GM12878 (cell line): Measurements from ENCODE around the gene TMEM14C. TPM values are rescaled to one million over a fixed set of nuclear protein-coding genes. Genes with fewer than 3 reads are reported as not detected.

Experiments used
- ATAC-seq: fragments of 200-7000 bp; cut with Tn5 transposase; 3 replicates; pipeline ENCODE4 v1.9.1; 2020; ENCODE audit warnings: mild to moderate bottlenecking, moderate library complexity
- BruUV-seq: library from RNA; stranded (reverse); fragments of 400-500 nt; replicated peaks from 2 replicates; lab custom pipeline; 2021; lab: Mats Ljungman, UMichigan
- CTCF ChIA-PET: fragments of 300-600 bp; sonication (Branson Sonifier 250); formaldehyde crosslinking; extraction: SDS; loops from one replicate; lab custom pipeline; 2021; ENCODE audit warnings: inconsistent platforms; lab: Yijun Ruan, JAX
- POLR2A ChIA-PET: fragments of 350-600 bp; formaldehyde crosslinking; extraction: SDS; loops from one replicate; lab custom pipeline; 2021; ENCODE audit warnings: inconsistent platforms; lab: Charles Lee
- RAD21 ChIA-PET: fragments of 300-600 bp; sonication (Branson Sonifier 250); formaldehyde crosslinking; loops from one replicate; lab custom pipeline; 2023; ENCODE audit warnings: antibody characterized with exemption; ENCODE audit not compliant: unreplicated experiment; lab: Charles Lee
- SMC1A ChIA-PET: fragments of 300-600 bp; sonication (Branson Sonifier 250); formaldehyde crosslinking; loops from one replicate; lab custom pipeline; 2023; ENCODE audit not compliant: unreplicated experiment, uncharacterized antibody; lab: Charles Lee
- DNase-seq: peaks from one replicate; pipeline ENCODE4 v3.0.0-alpha.2; 2011; ENCODE audit warnings: low read depth, low spot score
- FAIRE-seq: peaks from 3 replicates; lab custom pipeline; 2011; peaks lifted over from hg19 to GRCh38; lab: Jason Lieb, UNC
- H2AFZ ChIP-seq: 2 replicates; pipeline ENCODE4 v1.6.0; 2011; ENCODE audit warnings: low read depth, low read length, control low read depth; ENCODE audit not compliant: control insufficient read depth
- H3K27ac ChIP-seq: 2 replicates; pipeline ENCODE4 v1.5.1; 2011; ENCODE audit warnings: control low read depth; ENCODE audit not compliant: control insufficient read depth, insufficient read depth
- H3K27me3 ChIP-seq, 2 experiments: replicated peaks in 1 of 2; 2 replicates each; pipeline versions ENCODE4 v1.6.0 to v1.6.1; 2011; ENCODE audit warnings: low read length in 1 of 2; ENCODE audit not compliant: control insufficient read depth in 2 of 2, insufficient read depth in 2 of 2
- H3K36me3 ChIP-seq, 2 experiments: 2 replicates each; pipeline ENCODE4 v1.5.1; 2011; ENCODE audit warnings: low read length in 1 of 2; ENCODE audit not compliant: control insufficient read depth in 2 of 2, insufficient read depth in 2 of 2
- H3K4me1 ChIP-seq: 2 replicates; pipeline ENCODE4 v1.6.1; 2011; ENCODE audit warnings: mild to moderate bottlenecking, low read length, moderate library complexity, mixed read lengths; ENCODE audit not compliant: control insufficient read depth, insufficient read depth
- H3K4me2 ChIP-seq: 2 replicates; pipeline ENCODE4 v1.6.0; 2011; ENCODE audit warnings: control low read depth; ENCODE audit not compliant: control insufficient read depth, insufficient read depth
- H3K4me3 ChIP-seq: fragments of 200-600 bp; sonication (generic); 2 replicates; pipeline ENCODE4 v1.5.1; 2016
- H3K79me2 ChIP-seq: 2 replicates; pipeline ENCODE4 v1.6.0; 2011; ENCODE audit warnings: low read length; ENCODE audit not compliant: control insufficient read depth, insufficient read depth
- H3K9ac ChIP-seq: 2 replicates; pipeline ENCODE4 v1.8.0; 2011; ENCODE audit warnings: low read length, control low read depth, mixed read lengths; ENCODE audit not compliant: control insufficient read depth, insufficient read depth
- H3K9me3 ChIP-seq: replicated peaks from 3 replicates; pipeline ENCODE4 v1.5.1; 2011; ENCODE audit warnings: mild to moderate bottlenecking, low read length; ENCODE audit not compliant: control insufficient read depth, insufficient read depth
- H4K20me1 ChIP-seq: 2 replicates; pipeline ENCODE4 v1.6.0; 2011; ENCODE audit not compliant: control insufficient read depth, insufficient read depth
- IKZF2 ChIP-seq, 2 experiments: fragments of 450-650 bp; IDR thresholded peaks; 2 replicates each; pipeline ENCODE4 v1.6.1; 2017; ENCODE audit warnings: mild to moderate bottlenecking in 2 of 2, moderate library complexity in 2 of 2
- MTA3 ChIP-seq: IDR thresholded peaks from 2 replicates; pipeline ENCODE4 v1.6.1; 2012; ENCODE audit warnings: low read length, inconsistent platforms, borderline replicate concordance
- NR2C2 ChIP-seq: IDR thresholded peaks from 2 replicates; pipeline ENCODE4 v1.6.1; 2011; ENCODE audit warnings: borderline replicate concordance, low read depth; ENCODE audit not compliant: control insufficient read depth, insufficient read length
- POLR2A ChIP-seq: IDR thresholded peaks from 2 replicates; pipeline ENCODE4 v1.6.1; 2011; ENCODE audit warnings: low read depth, mild to moderate bottlenecking, low read length
- TARDBP ChIP-seq: IDR thresholded peaks from 2 replicates; pipeline ENCODE4 v1.6.1; 2016; ENCODE audit warnings: borderline replicate concordance
- ZNF24 ChIP-seq: fragments of 450-650 bp; IDR thresholded peaks from 2 replicates; pipeline ENCODE4 v1.6.1; 2017; ENCODE audit warnings: antibody characterized with exemption, mild to moderate bottlenecking
- in situ Hi-C: fragments of 300-500 bp; cut with MboI; formaldehyde crosslinking; loops from 9 replicates; pipeline ENCODE4 v1.14.3; 2018; ENCODE audit warnings: mixed read lengths
- intact Hi-C: fragments of 100-400 bp; cut with micrococcal nuclease; formaldehyde crosslinking; loops from one replicate; pipeline ENCODE4 v1.14.2; 2022; ENCODE audit not compliant: unreplicated experiment
- polyA plus RNA-seq, 11 experiments: library from polyadenylated mRNA; depleted of rRNA in 4 of 11; unstranded in 6 of 11; stranded (reverse) in 5 of 11; fragments of >200 nt; fragmentation: Nextera tagmentation in 4 of 11; fragmentation: Illumina TruSeq in 1 of 11; extraction: Ambion mirVana in 4 of 11; extraction: Trizol in 1 of 11; gene quantifications; 1 replicate in 1 of 11; 2 replicates in 10 of 11; pipeline versions ENCODE4 v1.2.1 to v1.2.3, GENCODE V29; 2011 to 2016; ENCODE audit warnings: inconsistent platforms in 2 of 11, missing spikeins in 2 of 11, low read depth in 1 of 11
- total RNA-seq, 4 experiments: library from RNA; depleted of rRNA in 3 of 4; stranded (reverse); fragments of >200 nt in 3 of 4; fragmentation: Illumina TruSeq in 1 of 4; extraction: Trizol in 1 of 4; gene quantifications; 2 replicates each; pipeline versions ENCODE4 v1.2.1 to v1.2.3, GENCODE V29; 2013 to 2021
- TF ChIP-seq, protein P1 (sequence below): IDR thresholded peaks from 2 replicates; pipeline ENCODE4 v1.6.1; 2011; ENCODE audit warnings: borderline replicate concordance, low read depth, mild to moderate bottlenecking, moderate library complexity, low read length; ENCODE audit not compliant: insufficient read depth, poor library complexity, severe bottlenecking
- TF ChIP-seq, protein P2 (sequence below): fragments of 450-650 bp; IDR thresholded peaks from 2 replicates; pipeline ENCODE4 v1.6.1; 2017; ENCODE audit warnings: borderline replicate concordance

The TMEM14C gene
- total and polyA plus RNA-seq, 10 of the 15 experiments (the other 5 are each of a cell fraction or from before 2014, with no cell fraction given): 66.0 to 224 (median 134) TPM

- Histone ChIP-seq H3K4me1 (no peaks in the 10 kb centered on the region), H3K36me3 (no peaks in the 10 kb centered on the region), H3K4me3 (no peak overlapping the region), H2AFZ (no peak overlapping the region), H3K9ac (no peak overlapping the region), H4K20me1 (no peaks in the 10 kb centered on the region), H3K9me3 (no peaks in the 10 kb centered on the region; the same call in 2 of the 3 replicates), H3K27ac (no peak overlapping the region), H3K27me3 (no peaks in the 10 kb centered on the region), H3K4me2 (no peak overlapping the region), H3K79me2 (no peaks in the 10 kb centered on the region)
- in situ Hi-C loops (no loop called here), intact Hi-C loops (no loop called here)
- CTCF ChIA-PET: no interaction called here
- TF ChIP-seq MTA3: no peak
- TF ChIP-seq, protein P1, sequence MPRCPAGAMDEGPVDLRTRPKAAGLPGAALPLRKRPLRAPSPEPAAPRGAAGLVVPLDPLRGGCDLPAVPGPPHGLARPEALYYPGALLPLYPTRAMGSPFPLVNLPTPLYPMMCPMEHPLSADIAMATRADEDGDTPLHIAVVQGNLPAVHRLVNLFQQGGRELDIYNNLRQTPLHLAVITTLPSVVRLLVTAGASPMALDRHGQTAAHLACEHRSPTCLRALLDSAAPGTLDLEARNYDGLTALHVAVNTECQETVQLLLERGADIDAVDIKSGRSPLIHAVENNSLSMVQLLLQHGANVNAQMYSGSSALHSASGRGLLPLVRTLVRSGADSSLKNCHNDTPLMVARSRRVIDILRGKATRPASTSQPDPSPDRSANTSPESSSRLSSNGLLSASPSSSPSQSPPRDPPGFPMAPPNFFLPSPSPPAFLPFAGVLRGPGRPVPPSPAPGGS: no peak
- no peak for TF ChIP-seq ZNF24
- no peak for TF ChIP-seq TARDBP
- no peak for TF ChIP-seq POLR2A
- no peak for TF ChIP-seq NR2C2
- TF ChIP-seq, protein P2, sequence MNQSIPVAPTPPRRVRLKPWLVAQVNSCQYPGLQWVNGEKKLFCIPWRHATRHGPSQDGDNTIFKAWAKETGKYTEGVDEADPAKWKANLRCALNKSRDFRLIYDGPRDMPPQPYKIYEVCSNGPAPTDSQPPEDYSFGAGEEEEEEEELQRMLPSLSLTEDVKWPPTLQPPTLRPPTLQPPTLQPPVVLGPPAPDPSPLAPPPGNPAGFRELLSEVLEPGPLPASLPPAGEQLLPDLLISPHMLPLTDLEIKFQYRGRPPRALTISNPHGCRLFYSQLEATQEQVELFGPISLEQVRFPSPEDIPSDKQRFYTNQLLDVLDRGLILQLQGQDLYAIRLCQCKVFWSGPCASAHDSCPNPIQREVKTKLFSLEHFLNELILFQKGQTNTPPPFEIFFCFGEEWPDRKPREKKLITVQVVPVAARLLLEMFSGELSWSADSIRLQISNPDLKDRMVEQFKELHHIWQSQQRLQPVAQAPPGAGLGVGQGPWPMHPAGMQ: no peak
- TF ChIP-seq IKZF2 (IDR thresholded peaks at IDR 0.05): no peak
- no peak for DNase-seq
- ATAC-seq: no peak
- FAIRE-seq: no peak
- no TSS peak for BruUV-seq
- RAD21 ChIA-PET: no interaction called here
- SMC1A ChIA-PET: no interaction called here
- POLR2A ChIA-PET: interaction anchor here (0.6 kb wide), 1 partner anchor 472 kb away, joined by 3 read pairs; no protein-coding TSS in a partner anchor
Measured at GRCh38 chr6:10740061-10740460, 17.2 kb downstream of the TMEM14C start.
